Measurements from ENCODE around the gene TSPYL4. TPM values are rescaled to one million over a fixed set of nuclear protein-coding genes. Genes with fewer than 3 reads are reported as not detected.

TSPYL4 gene
- total and polyA plus RNA-seq, 12 donors = 8.5 to 38.9 (median 28.3) TPM

DNA sequence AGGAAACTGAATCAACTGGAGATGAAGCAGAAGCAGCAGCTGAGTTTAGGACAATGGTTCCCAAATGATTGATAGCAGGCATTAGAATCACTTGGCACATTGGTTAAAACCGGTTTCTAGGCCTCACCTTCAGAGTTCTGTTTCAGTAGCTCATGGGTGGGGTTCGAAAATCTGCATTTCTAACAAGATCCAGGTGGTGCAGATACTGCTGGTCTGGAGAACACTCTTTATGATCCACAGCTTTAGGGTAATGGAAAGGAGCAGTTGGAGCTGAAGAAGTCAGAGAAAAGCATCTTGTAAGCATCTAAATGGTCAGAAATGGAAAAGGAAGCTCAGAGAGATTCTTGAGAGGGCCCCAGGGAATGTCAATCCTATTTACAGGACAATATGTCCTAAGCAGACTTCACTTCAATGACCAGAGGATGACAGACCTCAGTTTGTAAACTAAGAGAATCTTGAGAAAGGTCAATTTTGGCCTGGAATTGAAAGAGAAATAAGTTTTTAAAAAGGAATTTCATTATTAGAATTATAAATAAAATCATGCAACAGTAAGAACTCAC, 17.4 kb upstream of the TSPYL4 start:
- DNase-seq (no peak), ATAC-seq (no peak)
- WGBS, 2 donors = 52 to 66% methylated on average over 2 of the region's 2 CpGs
- TF ChIP-seq, protein P1, sequence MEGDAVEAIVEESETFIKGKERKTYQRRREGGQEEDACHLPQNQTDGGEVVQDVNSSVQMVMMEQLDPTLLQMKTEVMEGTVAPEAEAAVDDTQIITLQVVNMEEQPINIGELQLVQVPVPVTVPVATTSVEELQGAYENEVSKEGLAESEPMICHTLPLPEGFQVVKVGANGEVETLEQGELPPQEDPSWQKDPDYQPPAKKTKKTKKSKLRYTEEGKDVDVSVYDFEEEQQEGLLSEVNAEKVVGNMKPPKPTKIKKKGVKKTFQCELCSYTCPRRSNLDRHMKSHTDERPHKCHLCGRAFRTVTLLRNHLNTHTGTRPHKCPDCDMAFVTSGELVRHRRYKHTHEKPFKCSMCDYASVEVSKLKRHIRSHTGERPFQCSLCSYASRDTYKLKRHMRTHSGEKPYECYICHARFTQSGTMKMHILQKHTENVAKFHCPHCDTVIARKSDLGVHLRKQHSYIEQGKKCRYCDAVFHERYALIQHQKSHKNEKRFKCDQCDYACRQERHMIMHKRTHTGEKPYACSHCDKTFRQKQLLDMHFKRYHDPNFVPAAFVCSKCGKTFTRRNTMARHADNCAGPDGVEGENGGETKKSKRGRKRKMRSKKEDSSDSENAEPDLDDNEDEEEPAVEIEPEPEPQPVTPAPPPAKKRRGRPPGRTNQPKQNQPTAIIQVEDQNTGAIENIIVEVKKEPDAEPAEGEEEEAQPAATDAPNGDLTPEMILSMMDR (IDR thresholded peaks at IDR 0.05) = no peak
- Histone ChIP-seq H3K36me3 (peaks cover 0 to 59% (median 0%) of the 10 kb centered on the region in 9 donors), H3K9me3 (no peaks in the 10 kb centered on the region), H3K27me3 (no peaks in the 10 kb centered on the region), H3K4me1 (peaks cover 0 to 42% (median 20%) of the 10 kb centered on the region in 9 donors), H3K4me3 (no peak overlapping the region), H3K27ac (no peak overlapping the region)
- intact Hi-C loops (cut with DNase I) = loop anchor here in 4 of 10 donors (10.0 kb wide), 2 partner anchors 264 to 294 kb away; no protein-coding TSS in a partner anchor

DNA sequence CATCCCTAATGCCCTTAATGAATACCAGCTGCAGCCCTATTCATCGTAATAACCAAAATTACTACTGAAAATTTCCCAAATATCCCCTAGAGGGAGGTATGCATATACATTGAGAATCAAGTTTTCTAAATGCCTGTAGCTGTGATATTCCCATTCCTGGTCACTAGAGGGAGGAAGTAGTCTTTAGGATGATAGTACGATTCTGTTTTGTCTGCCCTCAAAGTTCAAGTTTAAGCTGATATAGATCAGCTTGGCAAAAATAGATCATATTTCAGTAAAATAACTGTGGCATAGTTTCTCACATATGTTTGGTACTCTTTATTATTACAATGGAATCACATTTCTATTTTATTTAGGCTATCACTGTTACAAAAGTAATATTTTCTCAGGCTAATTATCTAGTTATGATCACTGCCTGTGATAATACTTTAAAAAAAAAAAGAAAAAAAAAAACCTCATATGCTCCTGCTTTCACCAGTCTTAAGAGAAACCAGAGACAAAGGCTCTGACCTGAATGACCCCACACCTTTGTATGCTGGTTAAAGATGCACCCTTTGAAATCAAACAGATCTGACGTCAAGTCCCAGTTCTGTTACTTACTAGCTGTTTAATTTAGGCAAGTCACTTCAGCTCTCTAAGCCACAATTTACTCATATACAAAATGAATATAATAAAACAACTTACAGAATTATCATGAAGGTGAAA, 14.9 kb upstream of the TSPYL4 start:
- Histone ChIP-seq H3K36me3 (peaks cover 0 to 34% (median 0%) of the 10 kb centered on the region in 9 donors), H3K4me1 (peaks cover 0 to 20% (median 6%) of the 10 kb centered on the region in 9 donors), H3K27ac (no peak overlapping the region), H3K9me3 (peaks cover 0 to 5% (median 0%) of the 10 kb centered on the region in 11 donors), H3K27me3 (no peaks in the 10 kb centered on the region), H3K4me3 (no peak overlapping the region)
- DNase-seq = no peak
- TF ChIP-seq, protein P1 (IDR thresholded peaks at IDR 0.05) = peak; percentile 39 to 87 (median 66)
- peak in 5 of 8 donors; percentile 55 to 80 (median 68) for ATAC-seq
- intact Hi-C loops (cut with DNase I) = loop anchor here in 3 of 10 donors (5.0 to 10.0 kb wide), 4 partner anchors 51 to 296 kb away; no protein-coding TSS in a partner anchor
- whole genome bisulfite sequencing, 2 donors = 24 to 25% methylated on average over 3 of the region's 3 CpGs

DNA sequence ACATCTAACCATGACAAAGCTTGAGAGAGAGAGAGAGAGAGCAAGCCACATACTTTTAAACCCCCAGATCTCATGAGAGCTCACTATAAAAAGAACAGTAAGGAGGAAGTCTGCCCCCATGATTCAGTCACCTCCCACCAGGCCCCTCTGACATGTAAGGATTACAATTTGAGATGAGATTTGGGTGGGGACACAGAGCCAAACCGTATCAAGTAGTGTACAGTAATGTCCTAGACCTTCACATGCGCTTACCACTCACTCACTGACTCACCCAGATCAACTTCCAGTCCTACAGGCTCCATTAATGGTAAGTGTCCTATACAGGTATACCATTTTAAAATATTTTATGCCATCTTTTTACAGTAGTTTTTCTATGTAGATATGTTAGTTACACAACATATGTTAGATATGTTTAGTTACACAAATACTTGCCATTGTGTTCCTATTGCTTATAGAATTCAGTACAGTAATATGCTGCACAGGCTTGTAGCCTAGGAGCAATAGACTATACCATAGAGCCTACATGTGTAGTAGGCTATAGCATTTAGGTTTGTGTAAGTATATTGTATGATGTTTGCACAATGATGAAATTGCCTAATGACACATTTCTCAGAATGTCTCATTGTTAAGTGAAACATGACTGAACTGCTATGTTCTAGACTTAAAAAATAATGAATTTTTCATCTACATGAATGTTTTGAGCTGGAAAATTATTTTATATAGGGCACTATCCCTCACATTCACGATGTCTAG, 14.1 kb upstream of the TSPYL4 start:
- H3K4me1 ChIP-seq = peaks cover 0 to 20% (median 6%) of the 10 kb centered on the region in 9 donors
- no peak for DNase-seq
- H3K27ac ChIP-seq = no peak overlapping the region
- peaks cover 0 to 27% (median 0%) of the 10 kb centered on the region in 9 donors for H3K36me3 ChIP-seq
- intact Hi-C loops (cut with DNase I) = loop anchor here in 3 of 10 donors (5.0 to 10.0 kb wide), 4 partner anchors 51 to 297 kb away; no protein-coding TSS in a partner anchor
- no peak overlapping the region for H3K4me3 ChIP-seq
- TF ChIP-seq, protein P1 (IDR thresholded peaks at IDR 0.05) = no peak
- peak in 1 of 8 donors; percentile 51 for ATAC-seq
- 46 to 47% methylated on average over 3 of the region's 3 CpGs for WGBS, 2 donors
- H3K9me3 ChIP-seq = peaks cover 0 to 13% (median 5%) of the 10 kb centered on the region in 11 donors
- no peaks in the 10 kb centered on the region for H3K27me3 ChIP-seq

- H3K27me3 ChIP-seq = no peaks in the 10 kb centered on the region
These were observed 12.9 kb upstream of the TSPYL4 start for GRCh38 chr6:116266803-116267202.

More at GRCh38 chr6:116266803-116267202, 12.9 kb upstream of the TSPYL4 start:
- intact Hi-C loops (cut with DNase I) = loop anchor here in 3 of 10 donors (5.0 to 10.0 kb wide), 4 partner anchors 50 to 298 kb away; no protein-coding TSS in a partner anchor
- ATAC-seq (no peak), DNase-seq (no peak)
- peaks cover 0 to 20% (median 6%) of the 10 kb centered on the region in 9 donors for H3K4me1 ChIP-seq
- H3K27ac ChIP-seq = no peak overlapping the region
- peaks cover 0 to 18% (median 0%) of the 10 kb centered on the region in 9 donors for H3K36me3 ChIP-seq
- peaks cover 0 to 19% (median 9%) of the 10 kb centered on the region in 11 donors for H3K9me3 ChIP-seq
- H3K4me3 ChIP-seq = no peak overlapping the region
- TF ChIP-seq, protein P1 (IDR thresholded peaks at IDR 0.05) = no peak
